ENCODE data around the gene VILL. TPM values are rescaled to one million over a fixed set of nuclear protein-coding genes. Genes with fewer than 3 reads are reported as not detected.

The VILL gene
- total RNA-seq, 1 donor from 2014 or later = 2.3 TPM

GRCh38 chr3:38000965-38001455, 10.4 kb downstream of the VILL start:
- TF ChIP-seq CTCF (IDR thresholded peaks at IDR 0.05) = no peak
- no peaks in the 10 kb centered on the region for H3K9me3 Mint-ChIP-seq (ENCODE audit: unreplicated experiment)
- H3K4me1 Mint-ChIP-seq (ENCODE audit: unreplicated experiment) = peaks cover 21% of the 10 kb centered on the region
- no peaks in the 10 kb centered on the region for H3K27me3 Mint-ChIP-seq (ENCODE audit: unreplicated experiment)
- no peak for DNase-seq (ENCODE audit: extremely low spot score, unreplicated experiment)
- no peaks in the 10 kb centered on the region for H3K36me3 Mint-ChIP-seq (ENCODE audit: unreplicated experiment)
- H3K27ac Mint-ChIP-seq (ENCODE audit: unreplicated experiment) = no peak overlapping the region
- no peak overlapping the region for H3K4me3 Mint-ChIP-seq (ENCODE audit: unreplicated experiment)

GRCh38 chr3:38001456-38002081, 11.0 kb downstream of the VILL start:
- Mint-ChIP-seq H3K27me3 (ENCODE audit: unreplicated experiment) (no peaks in the 10 kb centered on the region), H3K27ac (ENCODE audit: unreplicated experiment) (no peak overlapping the region), H3K4me1 (ENCODE audit: unreplicated experiment) (peaks cover 20% of the 10 kb centered on the region), H3K9me3 (ENCODE audit: unreplicated experiment) (no peaks in the 10 kb centered on the region), H3K4me3 (ENCODE audit: unreplicated experiment) (no peak overlapping the region), H3K36me3 (ENCODE audit: unreplicated experiment) (no peaks in the 10 kb centered on the region)
- peak; percentile 22 for TF ChIP-seq CTCF (IDR thresholded peaks at IDR 0.05)
- DNase-seq (ENCODE audit: extremely low spot score, unreplicated experiment) = no peak

- Mint-ChIP-seq H3K27me3 (ENCODE audit: unreplicated experiment) (no peaks in the 10 kb centered on the region), H3K27ac (ENCODE audit: unreplicated experiment) (no peak overlapping the region), H3K4me1 (ENCODE audit: unreplicated experiment) (peaks cover 16% of the 10 kb centered on the region), H3K4me3 (ENCODE audit: unreplicated experiment) (no peak overlapping the region), H3K36me3 (ENCODE audit: unreplicated experiment) (no peaks in the 10 kb centered on the region), H3K9me3 (ENCODE audit: unreplicated experiment) (no peaks in the 10 kb centered on the region)
- DNase-seq (ENCODE audit: extremely low spot score, unreplicated experiment) = no peak
- TF ChIP-seq CTCF (IDR thresholded peaks at IDR 0.05) = no peak
Measured at GRCh38 chr3:38002291-38002876, 11.8 kb downstream of the VILL start.

- Mint-ChIP-seq H3K9me3 (ENCODE audit: unreplicated experiment) (no peaks in the 10 kb centered on the region), H3K4me3 (ENCODE audit: unreplicated experiment) (no peak overlapping the region), H3K36me3 (ENCODE audit: unreplicated experiment) (no peaks in the 10 kb centered on the region), H3K4me1 (ENCODE audit: unreplicated experiment) (peaks cover 16% of the 10 kb centered on the region), H3K27ac (ENCODE audit: unreplicated experiment) (peak overlapping the region; percentile 63), H3K27me3 (ENCODE audit: unreplicated experiment) (no peaks in the 10 kb centered on the region)
- no peak for DNase-seq (ENCODE audit: extremely low spot score, unreplicated experiment)
- TF ChIP-seq CTCF (IDR thresholded peaks at IDR 0.05) = no peak
Measured at GRCh38 chr3:38002940-38003339, 12.4 kb downstream of the VILL start.

- no peaks in the 10 kb centered on the region for H3K36me3 Mint-ChIP-seq (ENCODE audit: unreplicated experiment)
- no peak overlapping the region for H3K27ac Mint-ChIP-seq (ENCODE audit: unreplicated experiment)
- peaks cover 12% of the 10 kb centered on the region for H3K4me1 Mint-ChIP-seq (ENCODE audit: unreplicated experiment)
- no peaks in the 10 kb centered on the region for H3K9me3 Mint-ChIP-seq (ENCODE audit: unreplicated experiment)
- no peak for DNase-seq (ENCODE audit: extremely low spot score, unreplicated experiment)
- H3K27me3 Mint-ChIP-seq (ENCODE audit: unreplicated experiment) = no peaks in the 10 kb centered on the region
- no peak overlapping the region for H3K4me3 Mint-ChIP-seq (ENCODE audit: unreplicated experiment)
- peak; percentile 89 for TF ChIP-seq CTCF (IDR thresholded peaks at IDR 0.05)
Measured at GRCh38 chr3:38003371-38003816, 12.8 kb downstream of the VILL start.

Data from osteocyte (in vitro differentiated cells).